IMR-90 (cell line): ENCODE results near the gene SMIM22. TPM values are rescaled to one million over a fixed set of nuclear protein-coding genes. Genes with fewer than 3 reads are reported as not detected.

Source experiments
- ATAC-seq: fragments of 200-7000 bp; cut with Tn5 transposase; 2 replicates; pipeline ENCODE4 v1.9.1; 2020; ENCODE audit warnings: low read depth, mild to moderate bottlenecking, moderate library complexity
- BruUV-seq: library from RNA; stranded (reverse); fragments of 400-500 nt; replicated peaks from 2 replicates; lab custom pipeline; 2021; lab: Mats Ljungman, UMichigan
- CTCF ChIA-PET: fragments of 300-600 bp; formaldehyde crosslinking; extraction: SDS; loops from one replicate; lab custom pipeline; 2021; ENCODE audit warnings: antibody characterized with exemption; lab: Yijun Ruan, JAX
- POLR2A ChIA-PET: fragments of 300-600 bp; sonication (Branson Sonifier 250); formaldehyde crosslinking; loops from one replicate; lab custom pipeline; 2022; ENCODE audit warnings: antibody characterized with exemption; ENCODE audit not compliant: unreplicated experiment; lab: Charles Lee
- DNase-seq: peaks from one replicate; pipeline ENCODE4 v3.0.0; 2013
- H2AFZ ChIP-seq: replicated peaks from 2 replicates; pipeline ENCODE3; 2013; ENCODE audit warnings: low read length, mild to moderate bottlenecking; ENCODE audit not compliant: poor library complexity
- H2AK5ac ChIP-seq: 2 replicates; pipeline ENCODE4 v1.6.1; 2013; ENCODE audit warnings: low read depth, low read length, inconsistent platforms
- H2AK9ac ChIP-seq: replicated peaks from 2 replicates; pipeline ENCODE3; 2013; ENCODE audit warnings: mild to moderate bottlenecking, low read depth, low read length, moderate library complexity; ENCODE audit not compliant: poor library complexity
- H2BK120ac ChIP-seq: 2 replicates; pipeline ENCODE4 v1.6.1; 2013; ENCODE audit warnings: low read depth, low read length, inconsistent platforms
- H2BK15ac ChIP-seq: 3 replicates; pipeline ENCODE4 v1.6.1; 2013; ENCODE audit warnings: low read depth, low read length, inconsistent platforms
- H2BK20ac ChIP-seq: 2 replicates; pipeline ENCODE4 v1.6.1; 2013; ENCODE audit warnings: low read depth, mild to moderate bottlenecking, inconsistent platforms, low read length, moderate library complexity
- H2BK5ac ChIP-seq: 2 replicates; pipeline ENCODE4 v1.6.1; 2013; ENCODE audit warnings: mild to moderate bottlenecking, low read depth, low read length, inconsistent platforms; ENCODE audit not compliant: poor library complexity, severe bottlenecking
- H3K14ac ChIP-seq: replicated peaks from 2 replicates; pipeline ENCODE4 v1.6.1; 2013; ENCODE audit warnings: low read depth, low read length, inconsistent platforms
- H3K18ac ChIP-seq: 2 replicates; pipeline ENCODE4 v1.6.1; 2013; ENCODE audit warnings: low read depth, low read length, control low read depth
- H3K23ac ChIP-seq: 2 replicates; pipeline ENCODE4 v1.6.1; 2013; ENCODE audit warnings: low read depth, low read length, inconsistent platforms
- H3K27ac ChIP-seq: 2 replicates; pipeline ENCODE4 v1.5.1; 2013; ENCODE audit warnings: mild to moderate bottlenecking, control low read depth, low read length; ENCODE audit not compliant: insufficient read depth
- H3K27me3 ChIP-seq: 2 replicates; pipeline ENCODE4 v1.6.1; 2013; ENCODE audit warnings: low read length; ENCODE audit not compliant: control insufficient read depth, insufficient read depth
- H3K36me3 ChIP-seq: 2 replicates; pipeline ENCODE4 v1.6.1; 2013; ENCODE audit warnings: low read length, mixed read lengths; ENCODE audit not compliant: control insufficient read depth, insufficient read depth
- H3K4ac ChIP-seq: 2 replicates; pipeline ENCODE4 v1.6.1; 2013; ENCODE audit warnings: low read depth, low read length, inconsistent platforms
- H3K4me1 ChIP-seq: 2 replicates; pipeline ENCODE4 v1.6.1; 2013; ENCODE audit warnings: low read length, mixed read lengths; ENCODE audit not compliant: control insufficient read depth, insufficient read depth
- H3K4me2 ChIP-seq: 2 replicates; pipeline ENCODE4 v1.6.1; 2013; ENCODE audit warnings: low read depth, mild to moderate bottlenecking, control low read depth, low read length, moderate library complexity
- H3K4me3 ChIP-seq: 2 replicates; pipeline ENCODE4 v1.5.1; 2013; ENCODE audit warnings: low read depth, mild to moderate bottlenecking, control low read depth, low read length, moderate library complexity; ENCODE audit not compliant: insufficient read depth
- H3K56ac ChIP-seq: 2 replicates; pipeline ENCODE4 v1.6.1; 2013; ENCODE audit warnings: low read length, inconsistent platforms; ENCODE audit not compliant: insufficient read depth; ENCODE audit errors: extremely low read depth
- H3K79me1 ChIP-seq, 2 experiments: 2 replicates each; pipeline ENCODE4 v1.6.1; 2013; ENCODE audit warnings: low read length in 2 of 2, inconsistent platforms in 1 of 2, low read depth in 1 of 2
- H3K9ac ChIP-seq: 2 replicates; pipeline ENCODE4 v1.6.1; 2013; ENCODE audit warnings: low read depth, low read length, control low read depth
- H3K9me1 ChIP-seq: 2 replicates; pipeline ENCODE4 v1.6.1; 2013; ENCODE audit warnings: low read length, inconsistent platforms; ENCODE audit not compliant: insufficient read depth
- H3K9me3 ChIP-seq: 2 replicates; pipeline ENCODE4 v1.6.1; 2013; ENCODE audit warnings: low read length; ENCODE audit not compliant: control insufficient read depth, insufficient read depth
- H4K20me1 ChIP-seq: 2 replicates; pipeline ENCODE4 v1.6.1; 2013; ENCODE audit warnings: low read length, inconsistent platforms; ENCODE audit not compliant: insufficient read depth
- H4K5ac ChIP-seq: 2 replicates; pipeline ENCODE4 v1.6.1; 2013; ENCODE audit warnings: mild to moderate bottlenecking, low read depth, low read length, control low read depth
- H4K8ac ChIP-seq, 2 experiments: 2 replicates each; pipeline ENCODE4 v1.6.1; 2013; ENCODE audit warnings: low read depth in 2 of 2, low read length in 2 of 2, control low read depth in 1 of 2, inconsistent platforms in 1 of 2
- H4K91ac ChIP-seq: 2 replicates; pipeline ENCODE4 v1.6.1; 2013; ENCODE audit warnings: low read depth, low read length, inconsistent platforms; ENCODE audit not compliant: insufficient read depth
- BHLHE40 ChIP-seq: fragments of 150-350 bp; IDR thresholded peaks from 2 replicates; pipeline ENCODE4 v1.6.1; 2016; ENCODE audit warnings: mild to moderate bottlenecking, low read depth, low read length
- CEBPB ChIP-seq: IDR thresholded peaks from 2 replicates; pipeline ENCODE4 v1.6.1; 2012; ENCODE audit warnings: low read depth, low read length, improper control_type of control experiment
- CHD1 ChIP-seq: IDR thresholded peaks from 2 replicates; pipeline ENCODE4 v1.6.1; 2012; ENCODE audit warnings: low read depth, low read length, improper control_type of control experiment
- CTCF ChIP-seq: conservative IDR thresholded peaks from 2 replicates; pipeline ENCODE4 v1.5.1; 2012; ENCODE audit warnings: mild to moderate bottlenecking, low read depth, low read length, improper control_type of control experiment
- ELK1 ChIP-seq: fragments of 150-350 bp; IDR thresholded peaks from 2 replicates; pipeline ENCODE4 v1.6.1; 2016; ENCODE audit warnings: low read depth, mild to moderate bottlenecking, low read length, moderate library complexity, borderline replicate concordance
- FOS ChIP-seq: fragments of 150-350 bp; IDR thresholded peaks from 2 replicates; pipeline ENCODE4 v1.6.1; 2016; ENCODE audit warnings: low read depth, low read length
- MAFK ChIP-seq: IDR thresholded peaks from 2 replicates; pipeline ENCODE4 v1.6.1; 2012; ENCODE audit warnings: low read depth, low read length, improper control_type of control experiment
- MAZ ChIP-seq: IDR thresholded peaks from 2 replicates; pipeline ENCODE4 v1.6.1; 2012; ENCODE audit warnings: low read depth, mild to moderate bottlenecking, low read length, improper control_type of control experiment, moderate library complexity, borderline replicate concordance
- MXI1 ChIP-seq: IDR thresholded peaks from 2 replicates; pipeline ENCODE4 v1.6.1; 2012; ENCODE audit warnings: low read depth, mild to moderate bottlenecking, low read length, moderate library complexity, borderline replicate concordance
- NFE2L2 ChIP-seq: fragments of 150-350 bp; IDR thresholded peaks from 2 replicates; pipeline ENCODE4 v1.6.1; 2016; ENCODE audit warnings: low read depth, mild to moderate bottlenecking, low read length
- POLR2A ChIP-seq: IDR thresholded peaks from 2 replicates; pipeline ENCODE4 v1.6.1; 2012; ENCODE audit warnings: mild to moderate bottlenecking, low read depth, low read length
- RCOR1 ChIP-seq: IDR thresholded peaks from 2 replicates; pipeline ENCODE4 v1.6.1; 2012; ENCODE audit warnings: mild to moderate bottlenecking, low read length, improper control_type of control experiment; ENCODE audit not compliant: insufficient replicate concordance
- RFX5 ChIP-seq: IDR thresholded peaks from 2 replicates; pipeline ENCODE4 v1.8.0; 2012; ENCODE audit warnings: low read depth, mild to moderate bottlenecking, low read length, moderate library complexity
- SMC3 ChIP-seq: fragments of 150-350 bp; IDR thresholded peaks from 2 replicates; pipeline ENCODE4 v1.6.1; 2016; ENCODE audit warnings: low read depth, mild to moderate bottlenecking, antibody characterized with exemption, low read length, moderate library complexity
- USF2 ChIP-seq: fragments of 150-350 bp; IDR thresholded peaks from 2 replicates; pipeline ENCODE4 v1.6.1; 2017; ENCODE audit warnings: mild to moderate bottlenecking, antibody characterized with exemption, low read length, low read depth
- WGBS, 2 experiments: methylation state at CpG; one replicate each; pipeline versions ENCODE4 v1.1.5 to v1.1.7; 2013; ENCODE audit warnings: missing lambda C conversion rate in 2 of 2; ENCODE audit not compliant: insufficient read length in 1 of 2; ENCODE audit errors: extremely low coverage in 2 of 2; 5-methylcytosine and 5-hydroxymethylcytosine counted together
- dilution Hi-C: fragments of 300-500 bp; cut with HindIII; formaldehyde crosslinking; loops from one replicate; pipeline ENCODE4 v1.14.3; 2018; ENCODE audit warnings: low sequenced_read_pairs; ENCODE audit not compliant: unreplicated experiment
- in situ Hi-C: fragments of 300-500 bp; cut with MboI; formaldehyde crosslinking; loops from 3 replicates; pipeline ENCODE4 v1.14.3; 2019; ENCODE audit warnings: low sequenced_read_pairs, inconsistent platforms, mixed read lengths
- intact Hi-C: fragments of 100-400 bp; cut with micrococcal nuclease; formaldehyde crosslinking; loops from 2 replicates; pipeline ENCODE4 v1.10.0; 2022
- polyA plus RNA-seq, 3 experiments: library from polyadenylated mRNA; depleted of rRNA; stranded (reverse); fragments of >200 nt; gene quantifications; 2 replicates each; pipeline ENCODE4 v1.2.3, GENCODE V29; 2012; ENCODE audit warnings: low replicate concordance in 1 of 3
- total RNA-seq: library from RNA; depleted of rRNA; stranded (reverse); fragments of >200 nt; gene quantifications from 2 replicates; pipeline ENCODE4 v1.2.3, GENCODE V29; 2012

SMIM22 gene
- total and polyA plus RNA-seq, 2 of the 4 experiments (the other 2 are of a cell fraction), result not detected

GRCh38 chr16:4814542-4815173 is 19.5 kb downstream of the SMIM22 start:
- intact Hi-C loops, result no loop called here
- CTCF ChIA-PET, result no interaction called here
- in situ Hi-C loops, result no loop called here

More at GRCh38 chr16:4814542-4815173, 19.5 kb downstream of the SMIM22 start:
- no peak overlapping the region for H3K18ac ChIP-seq
- H2BK120ac ChIP-seq, result no peak overlapping the region
- no peak overlapping the region for H2AK5ac ChIP-seq
- H4K20me1 ChIP-seq, result no peaks in the 10 kb centered on the region
- no peak overlapping the region for H2BK20ac ChIP-seq
- peak; percentile 40 for ATAC-seq
- H3K4ac ChIP-seq, result no peak overlapping the region
- BruUV-seq, result no TSS peak
- H3K4me1 ChIP-seq, result peaks cover 8% of the 10 kb centered on the region; the same call in 1 of the 2 replicates
- H3K9me3 ChIP-seq, result no peaks in the 10 kb centered on the region
- 82% methylated on average over 6 of the region's 16 CpGs; no CpG with 5 or more reads in 1 of the 2 experiments for WGBS, 2 experiments
- no peaks in the 10 kb centered on the region for H3K9me1 ChIP-seq
- H3K27me3 ChIP-seq, result no peaks in the 10 kb centered on the region
- H3K79me1 ChIP-seq, result peaks cover 2 to 5% of the 10 kb centered on the region in 2 experiments; a peak in 1 of 4 replicates
- H3K23ac ChIP-seq, result no peak overlapping the region
- H4K8ac ChIP-seq, result no peak overlapping the region
- no peak for DNase-seq
- no peak overlapping the region for H2AFZ ChIP-seq
- H4K5ac ChIP-seq, result no peak overlapping the region
- H3K27ac ChIP-seq, result no peak overlapping the region
- dilution Hi-C loops, result no loop called here
- no peak overlapping the region for H3K4me3 ChIP-seq
- no peak for TF ChIP-seq SMC3
- TF ChIP-seq FOS, result no peak
- no peak for TF ChIP-seq CHD1
- TF ChIP-seq RCOR1, result no peak
- no peak for TF ChIP-seq CTCF
- no peak for TF ChIP-seq RFX5
- TF ChIP-seq ELK1, result no peak
- TF ChIP-seq MAZ, result no peak
- no peak for TF ChIP-seq MXI1
- no peak for TF ChIP-seq USF2
- TF ChIP-seq POLR2A, result no peak
- TF ChIP-seq BHLHE40, result no peak
- TF ChIP-seq MAFK, result no peak
- no peak for TF ChIP-seq CEBPB
- TF ChIP-seq NFE2L2, result no peak
- H4K91ac ChIP-seq, result no peak overlapping the region
- H2AK9ac ChIP-seq, result no peak overlapping the region
- no peak overlapping the region for H3K4me2 ChIP-seq
- no peak overlapping the region for H3K56ac ChIP-seq
- peaks cover 55% of the 10 kb centered on the region for H3K36me3 ChIP-seq
- no peak overlapping the region for H3K14ac ChIP-seq
- POLR2A ChIA-PET, result no interaction called here
- no peak overlapping the region for H2BK15ac ChIP-seq
- no peak overlapping the region for H3K9ac ChIP-seq
- no peak overlapping the region for H2BK5ac ChIP-seq
